ENCODE data around the gene KIAA1328. TPM values are rescaled to one million over a fixed set of nuclear protein-coding genes. Genes with fewer than 3 reads are reported as not detected.

The KIAA1328 gene
- total RNA-seq, 6 experiments from 2014 or later = 2.0 to 4.5 (median 2.9) TPM

DNA sequence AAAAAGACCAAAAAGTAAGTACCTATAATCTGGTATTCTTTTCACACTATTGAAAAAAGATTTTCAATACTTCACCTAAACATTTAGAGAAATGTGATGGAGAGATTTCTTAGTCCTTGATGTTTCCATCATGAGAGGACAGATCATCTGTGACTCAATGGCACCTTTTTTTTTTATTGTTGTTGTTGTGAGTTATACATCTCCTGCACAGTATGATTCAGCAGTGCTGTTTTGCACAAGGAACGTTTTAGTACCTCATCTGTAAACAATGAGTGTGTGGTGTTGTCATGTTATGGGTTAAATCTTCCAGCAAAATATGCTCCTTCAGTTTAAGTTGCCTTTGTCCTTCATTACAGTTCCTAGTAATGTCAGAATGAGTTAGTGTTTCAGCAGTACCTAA lies 2.2 kb downstream of the KIAA1328 start:
- Histone ChIP-seq H3K9me3 (no peaks in the 10 kb centered on the region), H3K4me1 (peaks cover 0 to 7% (median 0%) of the 10 kb centered on the region in 4 donors), H3K27me3 (no peaks in the 10 kb centered on the region), H3K27ac (no peak overlapping the region), H3K36me3 (no peaks in the 10 kb centered on the region), H3K4me3 (no peak overlapping the region)
- no peak for ATAC-seq
- TF ChIP-seq, protein P1, sequence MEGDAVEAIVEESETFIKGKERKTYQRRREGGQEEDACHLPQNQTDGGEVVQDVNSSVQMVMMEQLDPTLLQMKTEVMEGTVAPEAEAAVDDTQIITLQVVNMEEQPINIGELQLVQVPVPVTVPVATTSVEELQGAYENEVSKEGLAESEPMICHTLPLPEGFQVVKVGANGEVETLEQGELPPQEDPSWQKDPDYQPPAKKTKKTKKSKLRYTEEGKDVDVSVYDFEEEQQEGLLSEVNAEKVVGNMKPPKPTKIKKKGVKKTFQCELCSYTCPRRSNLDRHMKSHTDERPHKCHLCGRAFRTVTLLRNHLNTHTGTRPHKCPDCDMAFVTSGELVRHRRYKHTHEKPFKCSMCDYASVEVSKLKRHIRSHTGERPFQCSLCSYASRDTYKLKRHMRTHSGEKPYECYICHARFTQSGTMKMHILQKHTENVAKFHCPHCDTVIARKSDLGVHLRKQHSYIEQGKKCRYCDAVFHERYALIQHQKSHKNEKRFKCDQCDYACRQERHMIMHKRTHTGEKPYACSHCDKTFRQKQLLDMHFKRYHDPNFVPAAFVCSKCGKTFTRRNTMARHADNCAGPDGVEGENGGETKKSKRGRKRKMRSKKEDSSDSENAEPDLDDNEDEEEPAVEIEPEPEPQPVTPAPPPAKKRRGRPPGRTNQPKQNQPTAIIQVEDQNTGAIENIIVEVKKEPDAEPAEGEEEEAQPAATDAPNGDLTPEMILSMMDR (IDR thresholded peaks at IDR 0.05) = no peak
- no peak for TF ChIP-seq POLR2A (IDR thresholded peaks at IDR 0.05)
- WGBS (ENCODE audit: insufficient coverage, low coverage, low lambda C conversion rate, missing lambda C conversion rate) = 11% methylated on average over 1 of the region's 1 CpG
- DNase-seq = no peak
- intact Hi-C loops (cut with DNase I) = no loop called here

- Histone ChIP-seq H3K4me3 (no peak overlapping the region), H3K27ac (no peak overlapping the region), H3K27me3 (no peaks in the 10 kb centered on the region), H3K9me3 (no peaks in the 10 kb centered on the region), H3K36me3 (no peaks in the 10 kb centered on the region), H3K4me1 (peaks cover 0 to 7% (median 0%) of the 10 kb centered on the region in 4 donors)
- no peak for TF ChIP-seq POLR2A (IDR thresholded peaks at IDR 0.05)
- TF ChIP-seq, protein P1 (IDR thresholded peaks at IDR 0.05) = no peak
- 83% methylated on average over 2 of the region's 2 CpGs for WGBS (ENCODE audit: insufficient coverage, low coverage, low lambda C conversion rate, missing lambda C conversion rate)
- intact Hi-C loops (cut with DNase I) = no loop called here
- no peak for DNase-seq
- ATAC-seq = no peak
Observed at GRCh38 chr18:36833120-36833519, 4.2 kb downstream of the KIAA1328 start.

DNA sequence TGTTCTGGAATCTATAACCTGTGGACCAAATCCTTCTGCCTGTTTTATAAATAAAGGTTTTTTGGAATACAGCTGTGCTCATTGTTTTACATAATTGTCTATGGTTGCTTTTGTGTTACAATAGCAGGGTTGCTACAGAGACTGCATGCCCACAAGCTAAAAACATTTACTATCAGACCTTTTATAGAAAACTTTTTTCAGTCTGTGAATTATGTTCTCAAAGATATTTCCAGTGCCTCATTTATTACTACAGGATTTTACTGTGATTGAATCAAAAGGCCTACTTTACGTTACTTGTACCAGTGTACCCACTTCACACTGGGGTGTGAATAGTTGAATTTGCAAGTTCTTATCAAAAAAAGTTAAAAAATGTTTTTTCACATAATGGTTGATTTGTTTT lies 7.0 kb downstream of the KIAA1328 start:
- intact Hi-C loops (cut with DNase I) = no loop called here
- no peaks in the 10 kb centered on the region for H3K36me3 ChIP-seq
- H3K4me3 ChIP-seq = no peak overlapping the region
- WGBS (ENCODE audit: insufficient coverage, low coverage, low lambda C conversion rate, missing lambda C conversion rate) = 100% methylated on average over 1 of the region's 1 CpG
- H3K27ac ChIP-seq = no peak overlapping the region
- ATAC-seq (no peak), DNase-seq (no peak)
- no peaks in the 10 kb centered on the region for H3K9me3 ChIP-seq
- no peaks in the 10 kb centered on the region for H3K27me3 ChIP-seq
- H3K4me1 ChIP-seq = no peaks in the 10 kb centered on the region
- TF ChIP-seq, protein P1 (IDR thresholded peaks at IDR 0.05) = no peak
- TF ChIP-seq POLR2A (IDR thresholded peaks at IDR 0.05) = no peak

DNA sequence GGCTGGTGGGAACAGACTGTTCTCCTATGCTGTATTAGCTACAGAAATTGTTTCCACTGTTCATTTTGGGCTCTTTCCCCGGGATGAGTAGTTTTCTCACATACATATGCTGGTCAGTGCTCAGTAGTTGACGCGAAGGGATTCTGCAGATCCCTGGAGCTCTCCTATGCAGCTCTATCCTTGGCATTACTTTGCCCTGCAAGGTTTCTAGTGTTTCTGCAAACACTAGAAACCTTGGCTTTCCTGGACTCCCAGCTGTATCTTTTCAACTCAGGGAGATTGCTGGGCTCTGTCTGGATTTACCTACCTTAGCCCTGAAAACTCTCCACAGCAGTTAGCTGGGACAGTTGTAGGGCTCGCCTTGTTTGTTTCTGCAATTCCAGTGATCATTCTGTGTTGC lies 10.9 kb downstream of the KIAA1328 start:
- no peaks in the 10 kb centered on the region for H3K9me3 ChIP-seq
- ATAC-seq (no peak), DNase-seq (no peak)
- intact Hi-C loops (cut with DNase I) = no loop called here
- H3K4me3 ChIP-seq = no peak overlapping the region
- peaks cover 0 to 3% (median 0%) of the 10 kb centered on the region in 4 donors for H3K4me1 ChIP-seq
- H3K27me3 ChIP-seq = no peaks in the 10 kb centered on the region
- 98% methylated on average over 4 of the region's 4 CpGs for WGBS (ENCODE audit: insufficient coverage, low coverage, low lambda C conversion rate, missing lambda C conversion rate)
- H3K36me3 ChIP-seq = no peaks in the 10 kb centered on the region
- TF ChIP-seq POLR2A (IDR thresholded peaks at IDR 0.05) = no peak
- no peak overlapping the region for H3K27ac ChIP-seq

DNA sequence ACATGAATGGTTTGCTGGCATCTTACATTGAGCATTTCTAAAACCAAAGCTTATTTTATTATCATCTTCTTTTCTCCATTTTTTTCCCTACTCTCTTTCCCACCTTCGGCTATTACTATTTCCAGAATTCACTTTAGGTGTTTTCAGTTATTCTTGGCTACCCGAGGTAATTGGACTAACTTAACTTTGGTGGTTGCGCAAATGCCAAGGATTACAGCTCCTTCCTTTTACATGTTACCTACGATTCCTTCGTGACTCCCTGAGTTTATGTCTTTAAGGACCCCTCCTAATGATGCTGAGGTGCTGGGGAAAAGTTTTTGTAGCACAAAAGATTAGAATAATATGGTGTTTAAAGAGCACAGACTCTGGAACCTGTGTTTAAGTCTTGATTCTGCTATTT lies 14.3 kb downstream of the KIAA1328 start:
- Histone ChIP-seq H3K9me3 (no peaks in the 10 kb centered on the region), H3K4me1 (peaks cover 0 to 3% (median 0%) of the 10 kb centered on the region in 4 donors), H3K36me3 (no peaks in the 10 kb centered on the region), H3K27ac (no peak overlapping the region), H3K4me3 (no peak overlapping the region), H3K27me3 (no peaks in the 10 kb centered on the region)
- DNase-seq (no peak), ATAC-seq (no peak)
- intact Hi-C loops (cut with DNase I) = no loop called here
- TF ChIP-seq POLR2A (IDR thresholded peaks at IDR 0.05) = no peak
- TF ChIP-seq, protein P1 (IDR thresholded peaks at IDR 0.05) = no peak
- 94% methylated on average over 5 of the region's 5 CpGs for WGBS (ENCODE audit: insufficient coverage, low coverage, low lambda C conversion rate, missing lambda C conversion rate)

Data from right lobe of liver (tissue), 6 donors.